HL-60/S4 treated with retinoic acid at 250 ng/mL for 4 days and 3 days (cell line): ENCODE measurements around the gene NKD2.

Experiments
- in situ Hi-C: fragments of 300-500 bp; cut with MboI; formaldehyde crosslinking; loops from 2 replicates; pipeline ENCODE4 v1.7.0; 2022; ENCODE audit warnings: low sequenced_read_pairs

The NKD2 gene

DNA sequence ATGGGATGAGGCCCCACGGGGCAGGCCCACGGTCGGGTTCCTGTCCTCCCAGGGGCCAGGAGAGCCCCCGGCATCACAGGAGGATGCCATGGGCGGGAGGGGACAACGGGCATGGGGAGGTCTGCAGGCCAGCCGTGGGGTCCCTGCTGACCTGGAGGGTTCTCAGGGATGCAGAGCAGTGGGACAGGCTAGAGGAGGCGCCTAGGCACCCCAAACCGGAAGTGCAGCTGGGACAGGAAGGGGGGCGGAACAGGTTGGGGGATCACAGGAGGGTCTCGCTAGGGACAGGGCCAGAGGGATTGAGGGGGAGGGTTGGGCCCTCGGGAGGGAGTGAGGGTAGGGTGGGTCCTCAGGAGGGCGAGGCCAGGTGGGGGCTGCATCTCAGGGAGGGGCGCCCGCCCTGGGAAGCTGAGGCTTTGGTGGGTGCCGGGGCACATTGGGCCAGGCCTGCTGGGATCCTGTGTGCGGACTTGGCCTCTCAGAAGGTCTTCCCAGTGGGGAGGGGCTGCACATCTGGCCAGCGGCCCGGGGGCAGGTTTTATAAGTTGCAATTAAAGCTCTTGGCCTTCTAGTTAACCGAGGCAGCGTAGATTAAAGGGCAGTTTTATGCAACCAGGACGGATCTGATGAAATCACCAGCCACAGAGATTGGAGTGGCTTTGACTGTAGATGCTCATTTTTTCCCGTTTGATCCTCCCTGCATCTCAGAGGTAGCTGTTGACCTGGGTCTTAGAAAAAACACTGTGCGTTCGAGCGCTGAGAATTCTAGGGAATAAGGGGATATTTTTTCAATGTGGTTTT, 20.1 kb downstream of the NKD2 start:
- in situ Hi-C loops, result no loop called here

- in situ Hi-C loops, result no loop called here
These were observed 20.8 kb downstream of the NKD2 start for GRCh38 chr5:1029282-1029944.

DNA sequence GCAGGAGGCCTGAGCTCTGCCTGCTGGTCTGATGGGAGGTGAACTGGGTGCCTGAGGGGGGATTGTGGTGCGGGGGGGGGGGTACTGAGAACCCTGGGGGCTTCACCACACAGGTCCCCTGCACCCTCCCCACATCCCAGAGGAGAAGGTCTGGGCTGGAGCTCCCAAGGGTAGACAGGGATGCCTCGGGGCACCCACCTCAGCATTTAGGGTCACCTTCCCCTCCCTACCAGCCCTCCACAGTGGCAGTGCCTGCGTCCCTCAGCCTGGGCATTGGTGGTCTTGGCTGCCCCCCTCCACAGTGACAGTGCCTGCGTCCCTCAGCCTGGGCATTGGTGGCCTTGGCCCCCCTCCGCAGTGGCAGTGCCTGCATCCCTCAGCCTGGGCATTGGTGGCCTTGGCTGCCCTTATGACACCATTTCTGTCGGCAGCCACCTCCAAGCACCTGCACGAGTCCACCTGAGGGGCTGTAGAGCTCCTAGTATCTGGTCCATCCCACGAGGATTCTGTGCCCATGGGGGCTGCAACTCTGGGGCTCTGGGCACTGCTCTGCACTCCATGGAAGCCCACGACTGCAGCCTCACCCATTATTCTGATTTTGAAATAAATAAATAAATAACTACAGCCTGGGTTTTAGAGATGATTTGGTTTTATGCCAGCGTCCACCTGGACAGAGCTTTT, 21.5 kb downstream of the NKD2 start:
- in situ Hi-C loops, result no loop called here

GRCh38 chr5:1030801-1031271, 22.2 kb downstream of the NKD2 start:
- in situ Hi-C loops, result no loop called here

DNA sequence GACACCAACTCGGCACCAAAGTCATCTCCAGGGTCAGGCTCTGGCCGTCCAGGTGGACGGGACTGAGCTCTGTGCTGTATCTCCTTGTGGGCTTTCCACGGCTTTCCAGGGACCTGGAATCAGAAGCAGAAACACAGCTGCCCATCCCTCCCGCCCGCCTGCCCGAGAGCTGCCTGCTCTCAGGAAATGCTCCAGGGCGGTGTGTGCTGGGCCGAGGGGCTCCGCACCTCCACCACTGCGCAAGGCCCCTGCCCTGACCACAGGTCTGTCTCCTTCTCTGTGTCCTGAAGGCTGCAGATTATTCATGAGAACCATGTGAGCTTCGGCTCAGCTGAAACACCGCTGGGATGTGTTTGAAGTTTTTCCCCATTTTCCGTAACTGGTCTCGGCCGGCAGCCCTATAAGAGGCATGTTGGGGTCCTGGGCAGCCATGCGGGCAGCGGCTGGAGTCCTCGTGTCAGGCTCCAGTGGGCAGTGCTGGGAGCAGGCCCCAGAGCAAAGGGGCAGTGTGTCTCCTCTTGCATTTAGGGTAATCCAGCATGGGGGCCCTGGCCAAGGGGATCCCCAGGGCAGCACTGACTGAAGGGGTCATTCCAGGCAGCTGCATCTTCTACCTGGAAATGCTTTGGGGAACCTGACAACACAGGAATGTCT, 22.8 kb downstream of the NKD2 start:
- in situ Hi-C loops, result no loop called here

GRCh38 chr5:1032011-1032410, 23.4 kb downstream of the NKD2 start:
- in situ Hi-C loops, result no loop called here

GRCh38 chr5:1032551-1033027, 24.0 kb downstream of the NKD2 start:
- in situ Hi-C loops, result no loop called here

DNA sequence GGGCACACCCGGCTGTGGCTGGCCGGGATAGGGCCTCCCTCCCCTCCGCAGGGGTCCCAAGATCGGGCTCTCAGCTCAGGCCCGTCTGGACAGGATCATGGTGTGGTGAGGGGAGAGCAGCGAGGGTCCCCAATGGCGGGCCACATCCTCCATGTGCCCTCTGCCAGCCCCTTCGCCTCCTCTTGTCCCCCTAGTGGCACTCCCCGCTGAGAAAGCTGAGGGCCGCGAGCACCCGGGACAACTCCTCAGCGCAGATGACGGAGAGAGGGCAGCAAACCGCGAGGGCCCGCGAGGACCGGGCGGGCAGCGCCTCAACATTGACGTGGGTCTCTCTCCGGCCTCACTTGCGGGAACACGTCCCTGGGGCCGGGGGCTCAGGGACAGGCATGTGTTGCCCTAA, 24.6 kb downstream of the NKD2 start:
- in situ Hi-C loops, result no loop called here

- in situ Hi-C loops, result no loop called here
These were observed 25.2 kb downstream of the NKD2 start for GRCh38 chr5:1033606-1034420.

DNA sequence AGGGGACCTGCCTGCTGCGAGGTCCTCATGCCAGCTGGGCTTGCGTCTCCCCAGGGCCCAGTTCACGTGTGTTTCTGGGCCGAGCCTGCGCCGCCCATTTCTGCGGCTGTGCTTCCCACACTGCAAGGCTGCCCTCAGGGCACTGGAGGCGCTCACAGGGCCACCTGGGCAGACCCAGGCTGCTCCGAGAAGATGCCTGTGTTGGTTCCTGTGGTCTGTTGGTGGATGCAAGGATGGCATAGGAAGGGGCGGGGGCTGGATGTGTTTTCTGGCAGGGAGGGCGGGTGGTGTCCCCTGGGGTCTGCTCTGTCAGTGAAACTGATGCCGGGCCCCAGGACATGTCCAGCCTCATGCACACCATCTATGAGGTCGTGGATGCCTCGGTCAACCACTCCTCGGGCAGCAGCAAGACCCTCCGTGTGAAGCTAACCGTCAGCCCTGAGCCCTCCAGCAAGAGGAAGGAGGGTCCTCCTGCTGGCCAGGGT, 25.9 kb downstream of the NKD2 start:
- in situ Hi-C loops, result no loop called here

DNA sequence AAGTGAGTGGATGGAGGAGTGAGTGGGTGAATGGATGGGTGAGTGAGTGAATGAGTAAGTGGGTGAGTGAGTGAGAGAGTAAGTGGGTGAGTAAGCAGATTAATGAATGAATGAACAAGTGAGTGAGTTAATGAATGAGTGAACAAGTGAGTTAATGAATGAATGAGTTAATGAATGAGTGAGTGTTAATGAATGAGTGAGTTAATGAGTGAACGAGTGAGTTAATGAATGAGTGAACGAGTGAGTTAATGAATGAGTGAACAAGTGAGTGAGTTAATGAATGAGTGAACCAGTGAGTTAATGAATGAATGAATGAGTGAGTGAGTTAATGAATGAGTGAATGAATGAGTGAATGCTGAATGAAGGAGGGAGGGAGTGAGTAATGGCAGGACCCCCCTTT, 26.4 kb downstream of the NKD2 start:
- in situ Hi-C loops, result no loop called here

DNA sequence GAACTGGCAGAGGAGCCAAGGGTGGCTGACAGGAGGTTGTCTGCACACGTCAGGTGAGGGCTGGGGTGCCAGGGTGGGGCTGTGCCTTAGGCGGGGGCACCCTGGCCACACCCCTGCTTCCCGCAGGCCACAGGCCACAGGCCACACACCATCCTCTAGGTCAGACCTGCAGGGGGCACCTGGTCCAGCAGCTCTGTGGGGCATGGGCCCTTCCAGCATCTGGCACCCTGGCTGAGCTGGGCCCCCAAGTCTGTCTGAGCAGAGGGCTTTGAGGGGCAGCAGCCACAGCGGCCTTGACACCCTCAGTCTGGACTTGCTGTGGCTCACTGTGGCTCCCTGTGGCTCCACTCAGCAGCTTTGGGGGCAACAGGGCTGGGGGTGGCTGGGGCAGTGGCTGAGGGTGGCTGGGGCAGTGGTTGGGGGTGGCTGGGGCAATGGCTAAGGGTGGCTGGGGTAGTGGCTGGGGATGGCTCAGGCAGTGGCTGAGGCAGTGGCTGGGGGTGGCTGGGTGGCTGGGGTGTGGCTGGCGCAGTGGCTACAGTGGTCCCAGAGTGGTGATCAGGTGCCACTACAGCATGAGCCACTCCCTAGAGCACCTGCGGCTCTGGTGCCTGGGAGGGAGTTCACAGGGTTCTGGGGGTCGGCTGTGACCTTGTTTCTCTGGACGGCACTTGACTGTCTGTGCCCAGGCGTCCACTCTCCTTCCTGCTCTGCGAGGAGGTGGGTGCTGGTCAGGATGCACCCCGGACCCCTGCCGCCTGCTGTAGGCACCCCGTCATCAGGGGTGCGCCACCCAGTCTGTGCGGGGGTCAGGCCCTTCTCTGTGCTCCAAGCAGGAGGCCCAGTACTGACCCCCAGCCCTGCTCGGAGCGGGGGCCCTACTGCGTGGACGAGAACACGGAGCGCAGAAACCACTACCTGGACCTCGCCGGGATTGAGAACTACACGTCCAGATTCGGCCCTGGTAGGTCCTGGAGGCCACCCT, 27.1 kb downstream of the NKD2 start:
- in situ Hi-C loops, result no loop called here

DNA sequence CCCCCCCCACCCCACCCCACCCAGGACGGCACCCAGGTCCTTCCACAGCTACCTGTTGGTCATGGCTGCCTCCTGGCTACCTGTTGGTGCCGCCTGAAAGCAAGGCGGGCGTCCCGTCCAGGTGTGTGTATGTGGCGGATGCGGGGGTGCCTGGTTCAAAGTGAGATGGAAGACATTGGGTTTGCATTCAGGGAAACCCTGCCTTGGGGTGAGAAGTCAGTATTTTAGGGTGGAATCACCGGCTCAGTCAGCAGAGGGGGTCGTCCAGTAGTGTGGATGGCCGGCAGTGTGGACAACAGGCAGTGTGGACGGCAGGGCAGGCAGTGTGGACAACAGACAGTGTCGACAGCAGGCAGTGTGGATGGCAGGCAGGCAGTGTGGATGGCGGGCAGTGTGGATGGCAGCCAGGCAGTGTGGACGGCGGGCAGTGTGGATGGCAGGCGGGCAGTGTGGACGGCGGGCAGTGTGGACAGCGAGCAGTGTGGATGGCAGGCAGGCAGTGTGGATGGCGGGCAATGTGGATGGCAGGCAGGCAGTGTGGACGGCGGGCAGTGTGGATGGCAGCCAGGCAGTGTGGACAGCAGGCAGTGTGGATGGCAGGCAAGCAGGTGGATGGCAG, 28.0 kb downstream of the NKD2 start:
- in situ Hi-C loops, result no loop called here

DNA sequence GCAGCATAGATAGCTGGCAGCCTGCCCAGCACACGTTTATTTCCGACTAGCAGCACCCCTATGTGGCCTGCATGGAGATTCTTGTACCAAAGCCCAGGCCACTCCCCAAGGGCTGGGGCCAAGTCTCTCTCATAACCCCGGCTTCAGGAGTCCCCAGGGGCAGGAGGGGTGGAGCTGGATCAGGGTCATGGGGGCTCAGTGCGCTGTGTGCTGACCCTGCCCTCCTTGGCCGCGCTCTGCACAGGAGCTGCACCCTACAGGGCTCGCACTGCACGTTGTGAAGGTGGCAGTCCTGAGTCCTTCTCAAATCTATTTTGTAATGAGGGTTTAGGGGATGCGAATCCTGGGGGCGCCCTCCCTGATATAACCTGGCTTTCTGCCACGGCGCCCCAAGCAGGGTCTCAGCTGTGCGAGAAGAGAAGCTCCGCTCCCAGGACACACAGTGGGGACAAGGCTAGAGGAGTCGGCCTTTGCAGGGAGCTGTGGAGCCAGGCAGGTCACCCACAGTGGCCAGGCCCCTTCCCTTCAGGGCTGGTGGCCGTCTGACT, 28.6 kb downstream of the NKD2 start:
- in situ Hi-C loops, result no loop called here

DNA sequence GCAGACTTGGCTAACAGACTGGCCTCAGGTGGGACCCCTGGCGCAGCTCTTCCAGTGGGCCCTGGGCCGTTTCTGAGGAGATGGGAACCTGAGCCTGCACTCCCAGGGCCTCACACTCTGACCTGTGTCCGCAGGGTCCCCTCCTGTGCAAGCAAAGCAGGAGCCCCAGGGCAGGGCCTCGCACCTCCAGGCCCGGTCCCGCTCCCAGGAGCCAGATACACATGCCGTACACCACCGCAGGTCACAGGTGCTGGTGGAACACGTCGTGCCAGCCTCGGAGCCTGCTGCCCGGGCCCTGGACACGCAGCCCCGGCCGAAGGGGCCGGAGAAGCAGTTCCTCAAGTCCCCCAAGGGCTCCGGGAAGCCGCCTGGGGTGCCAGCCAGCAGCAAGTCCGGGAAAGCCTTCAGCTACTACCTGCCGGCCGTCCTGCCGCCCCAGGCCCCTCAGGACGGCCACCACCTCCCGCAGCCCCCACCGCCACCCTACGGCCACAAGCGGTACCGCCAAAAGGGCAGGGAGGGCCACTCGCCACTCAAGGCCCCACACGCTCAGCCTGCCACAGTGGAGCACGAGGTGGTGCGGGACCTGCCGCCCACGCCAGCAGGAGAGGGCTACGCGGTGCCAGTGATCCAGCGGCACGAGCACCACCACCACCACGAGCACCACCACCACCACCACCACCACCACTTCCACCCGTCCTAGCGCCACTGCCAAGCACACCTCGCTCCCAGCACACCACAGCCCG, 29.2 kb downstream of the NKD2 start:
- in situ Hi-C loops, result no loop called here

GRCh38 chr5:1038417-1039209, 30.0 kb downstream of the NKD2 start:
- in situ Hi-C loops, result no loop called here

DNA sequence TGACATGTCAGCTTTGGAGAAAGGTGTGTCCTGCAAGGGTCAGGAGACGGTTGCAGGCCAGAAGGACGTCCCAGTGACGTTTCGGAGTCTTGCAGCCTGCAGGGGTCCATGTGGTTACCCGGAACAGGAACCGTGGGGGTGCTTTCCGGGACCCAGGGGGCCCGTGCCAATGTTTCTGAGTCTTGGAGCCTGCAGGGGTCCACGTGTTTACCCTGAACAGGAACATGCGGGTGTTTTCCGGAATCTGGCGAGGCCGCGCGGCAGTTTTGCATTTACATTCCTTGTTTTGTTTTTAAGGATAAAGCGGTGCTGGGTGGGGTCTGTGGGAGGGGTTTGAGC, 30.6 kb downstream of the NKD2 start:
- in situ Hi-C loops, result no loop called here
